GM12878 (cell line): ENCODE results near the gene LAMC3. TPM values are rescaled to one million over a fixed set of nuclear protein-coding genes. Genes with fewer than 3 reads are reported as not detected.

Experiments
- ATAC-seq: fragments of 200-7000 bp; cut with Tn5 transposase; 3 replicates; pipeline ENCODE4 v1.9.1; 2020; ENCODE audit warnings: mild to moderate bottlenecking, moderate library complexity
- BruUV-seq: library from RNA; stranded (reverse); fragments of 400-500 nt; replicated peaks from 2 replicates; lab custom pipeline; 2021; lab: Mats Ljungman, UMichigan
- CTCF ChIA-PET: fragments of 300-600 bp; sonication (Branson Sonifier 250); formaldehyde crosslinking; extraction: SDS; loops from one replicate; lab custom pipeline; 2021; ENCODE audit warnings: inconsistent platforms; lab: Yijun Ruan, JAX
- POLR2A ChIA-PET: fragments of 350-600 bp; formaldehyde crosslinking; extraction: SDS; loops from one replicate; lab custom pipeline; 2021; ENCODE audit warnings: inconsistent platforms; lab: Charles Lee
- RAD21 ChIA-PET: fragments of 300-600 bp; sonication (Branson Sonifier 250); formaldehyde crosslinking; loops from one replicate; lab custom pipeline; 2023; ENCODE audit warnings: antibody characterized with exemption; ENCODE audit not compliant: unreplicated experiment; lab: Charles Lee
- SMC1A ChIA-PET: fragments of 300-600 bp; sonication (Branson Sonifier 250); formaldehyde crosslinking; loops from one replicate; lab custom pipeline; 2023; ENCODE audit not compliant: unreplicated experiment, uncharacterized antibody; lab: Charles Lee
- DNase-seq: peaks from one replicate; pipeline ENCODE4 v3.0.0-alpha.2; 2011; ENCODE audit warnings: low read depth, low spot score
- FAIRE-seq: peaks from 3 replicates; lab custom pipeline; 2011; peaks lifted over from hg19 to GRCh38; lab: Jason Lieb, UNC
- H2AFZ ChIP-seq: 2 replicates; pipeline ENCODE4 v1.6.0; 2011; ENCODE audit warnings: low read depth, low read length, control low read depth; ENCODE audit not compliant: control insufficient read depth
- H3K27ac ChIP-seq: 2 replicates; pipeline ENCODE4 v1.5.1; 2011; ENCODE audit warnings: control low read depth; ENCODE audit not compliant: control insufficient read depth, insufficient read depth
- H3K27me3 ChIP-seq, 2 experiments: replicated peaks in 1 of 2; 2 replicates each; pipeline versions ENCODE4 v1.6.0 to v1.6.1; 2011; ENCODE audit warnings: low read length in 1 of 2; ENCODE audit not compliant: control insufficient read depth in 2 of 2, insufficient read depth in 2 of 2
- H3K36me3 ChIP-seq, 2 experiments: 2 replicates each; pipeline ENCODE4 v1.5.1; 2011; ENCODE audit warnings: low read length in 1 of 2; ENCODE audit not compliant: control insufficient read depth in 2 of 2, insufficient read depth in 2 of 2
- H3K4me1 ChIP-seq: 2 replicates; pipeline ENCODE4 v1.6.1; 2011; ENCODE audit warnings: mild to moderate bottlenecking, low read length, moderate library complexity, mixed read lengths; ENCODE audit not compliant: control insufficient read depth, insufficient read depth
- H3K4me2 ChIP-seq: 2 replicates; pipeline ENCODE4 v1.6.0; 2011; ENCODE audit warnings: control low read depth; ENCODE audit not compliant: control insufficient read depth, insufficient read depth
- H3K4me3 ChIP-seq: fragments of 200-600 bp; sonication (generic); 2 replicates; pipeline ENCODE4 v1.5.1; 2016
- H3K79me2 ChIP-seq: 2 replicates; pipeline ENCODE4 v1.6.0; 2011; ENCODE audit warnings: low read length; ENCODE audit not compliant: control insufficient read depth, insufficient read depth
- H3K9ac ChIP-seq: 2 replicates; pipeline ENCODE4 v1.8.0; 2011; ENCODE audit warnings: low read length, control low read depth, mixed read lengths; ENCODE audit not compliant: control insufficient read depth, insufficient read depth
- H3K9me3 ChIP-seq: replicated peaks from 3 replicates; pipeline ENCODE4 v1.5.1; 2011; ENCODE audit warnings: mild to moderate bottlenecking, low read length; ENCODE audit not compliant: control insufficient read depth, insufficient read depth
- H4K20me1 ChIP-seq: 2 replicates; pipeline ENCODE4 v1.6.0; 2011; ENCODE audit not compliant: control insufficient read depth, insufficient read depth
- BCL11A ChIP-seq: IDR thresholded peaks from 2 replicates; pipeline ENCODE4 v1.6.1; 2011; ENCODE audit warnings: low read depth, low read length
- CTCF ChIP-seq, 3 experiments: IDR thresholded peaks in 2 of 3; conservative IDR thresholded peaks in 1 of 3; 2 replicates each; pipeline ENCODE4 v1.5.1; 2011; ENCODE audit warnings: low read depth in 3 of 3, low read length in 3 of 3, mild to moderate bottlenecking in 3 of 3, control low read depth in 2 of 3, moderate library complexity in 2 of 3, inconsistent platforms in 1 of 3, mixed read lengths in 1 of 3; ENCODE audit not compliant: control insufficient read depth in 2 of 3, insufficient read depth in 1 of 3; ENCODE audit errors: extremely low read depth in 1 of 3
- DPF2 ChIP-seq: fragments of 450-650 bp; IDR thresholded peaks from 2 replicates; pipeline ENCODE4 v1.6.1; 2017; ENCODE audit warnings: mild to moderate bottlenecking
- E2F8 ChIP-seq: fragments of 450-650 bp; IDR thresholded peaks from 2 replicates; pipeline ENCODE4 v1.6.1; 2018; ENCODE audit warnings: mild to moderate bottlenecking, low read depth, moderate library complexity; ENCODE audit not compliant: partially characterized antibody
- ELK1 ChIP-seq: IDR thresholded peaks from 2 replicates; pipeline ENCODE4 v1.6.1; 2012; ENCODE audit warnings: low read depth, low read length, improper control_type of control experiment
- IRF3 ChIP-seq: fragments of 450-650 bp; IDR thresholded peaks from 2 replicates; pipeline ENCODE4 v1.6.1; 2014; ENCODE audit warnings: mild to moderate bottlenecking
- NR2C1 ChIP-seq: fragments of 450-650 bp; IDR thresholded peaks from 2 replicates; pipeline ENCODE4 v1.6.1; 2017; ENCODE audit warnings: antibody characterized with exemption, mild to moderate bottlenecking, moderate library complexity
- SMAD1 ChIP-seq: fragments of 450-650 bp; IDR thresholded peaks from 2 replicates; pipeline ENCODE4 v1.6.1; 2018; ENCODE audit warnings: mild to moderate bottlenecking, low read depth; ENCODE audit not compliant: partially characterized antibody
- STAT3 ChIP-seq: IDR thresholded peaks from 2 replicates; pipeline ENCODE4 v1.6.1; 2011; ENCODE audit warnings: low read depth, low read length, improper control_type of control experiment
- TAF1 ChIP-seq: IDR thresholded peaks from 2 replicates; pipeline ENCODE4 v1.6.1; 2011; ENCODE audit warnings: mild to moderate bottlenecking, low read depth, low read length, borderline replicate concordance
- USF1 ChIP-seq: IDR thresholded peaks from 2 replicates; pipeline ENCODE4 v1.6.1; 2011; ENCODE audit warnings: borderline replicate concordance, low read depth, mild to moderate bottlenecking, moderate library complexity, mixed read lengths, low read length; ENCODE audit not compliant: insufficient read depth; ENCODE audit errors: extremely low read length
- YY1 ChIP-seq: IDR thresholded peaks from 2 replicates; pipeline ENCODE4 v1.6.1; 2011; ENCODE audit warnings: low read depth, mild to moderate bottlenecking, low read length
- WGBS: methylation state at CpG from one replicate; pipeline ENCODE4 v1.1.6; 2016; ENCODE audit warnings: low lambda C conversion rate; ENCODE audit not compliant: insufficient replicate concordance, insufficient coverage; ENCODE audit errors: missing lambda C conversion rate; 5-methylcytosine and 5-hydroxymethylcytosine counted together
- in situ Hi-C: fragments of 300-500 bp; cut with MboI; formaldehyde crosslinking; loops from 9 replicates; pipeline ENCODE4 v1.14.3; 2018; ENCODE audit warnings: mixed read lengths
- intact Hi-C: fragments of 100-400 bp; cut with micrococcal nuclease; formaldehyde crosslinking; loops from one replicate; pipeline ENCODE4 v1.14.2; 2022; ENCODE audit not compliant: unreplicated experiment
- polyA plus RNA-seq, 11 experiments: library from polyadenylated mRNA; depleted of rRNA in 4 of 11; unstranded in 6 of 11; stranded (reverse) in 5 of 11; fragments of >200 nt; fragmentation: Nextera tagmentation in 4 of 11; fragmentation: Illumina TruSeq in 1 of 11; extraction: Ambion mirVana in 4 of 11; extraction: Trizol in 1 of 11; gene quantifications; 1 replicate in 1 of 11; 2 replicates in 10 of 11; pipeline versions ENCODE4 v1.2.1 to v1.2.3, GENCODE V29; 2011 to 2016; ENCODE audit warnings: inconsistent platforms in 2 of 11, missing spikeins in 2 of 11, low read depth in 1 of 11
- total RNA-seq, 4 experiments: library from RNA; depleted of rRNA in 3 of 4; stranded (reverse); fragments of >200 nt in 3 of 4; fragmentation: Illumina TruSeq in 1 of 4; extraction: Trizol in 1 of 4; gene quantifications; 2 replicates each; pipeline versions ENCODE4 v1.2.1 to v1.2.3, GENCODE V29; 2013 to 2021

LAMC3 gene
- total and polyA plus RNA-seq, 10 of the 15 experiments (the other 5 are each of a cell fraction or from before 2014, with no cell fraction given), result under 0.01 to 0.08 TPM; not detected in 8

- Histone ChIP-seq H3K36me3 (no peaks in the 10 kb centered on the region), H3K4me1 (no peaks in the 10 kb centered on the region; the same call in 1 of the 2 replicates), H3K27me3 (0 out of 4 replicates have a peak, but pooled peaks cover 0 to 2% of the 10 kb centered on the region in 2 experiments), H3K9ac (no peak overlapping the region), H2AFZ (no peak overlapping the region), H3K9me3 (no peaks in the 10 kb centered on the region), H3K79me2 (no peaks in the 10 kb centered on the region), H3K4me2 (no peak overlapping the region), H4K20me1 (no peaks in the 10 kb centered on the region), H3K4me3 (no peak overlapping the region), H3K27ac (no peak overlapping the region)
- RAD21 ChIA-PET, result no interaction called here
- FAIRE-seq (no peak), ATAC-seq (no peak), DNase-seq (no peak)
- BruUV-seq, result no TSS peak
- SMC1A ChIA-PET, result no interaction called here
- intact Hi-C loops, result no loop called here
- CTCF ChIA-PET, result interaction anchor here (0.5 kb wide), 1 partner anchor 887 kb away, joined by 3 read pairs; no protein-coding TSS in a partner anchor
- in situ Hi-C loops, result no loop called here
- POLR2A ChIA-PET, result no interaction called here
- TF ChIP-seq E2F8 (no peak), BCL11A (no peak), SMAD1 (no peak), CTCF (IDR thresholded peaks at IDR 0.05 in 2 of 3, conservative IDR thresholded peaks at IDR 0.05 in 1 of 3; ENCODE audit: control insufficient read depth in 2 of 3, extremely low read depth in 1 of 3, insufficient read depth in 1 of 3, low read depth in 3 of 3, low read length in 3 of 3) (no peak), TAF1 (no peak), IRF3 (no peak), STAT3 (no peak), USF1 (no peak), NR2C1 (no peak), DPF2 (no peak), ELK1 (no peak), YY1 (no peak)
- 35% methylated on average over 3 of the region's 3 CpGs for WGBS
These were observed 94.6 kb downstream of the LAMC3 start for GRCh38 chr9:131103535-131103934.
